AG10803 (cell line): ENCODE results near the gene LHX5.

Experiments used
- DNase-seq: peaks from one replicate; pipeline ENCODE4 v3.0.0; 2010; ENCODE audit warnings: low read depth
- H3K4me3 ChIP-seq: 2 replicates; pipeline ENCODE4 v1.5.1; 2011; ENCODE audit warnings: mild to moderate bottlenecking, low read length, control low read depth
- TF ChIP-seq, protein P1 (sequence below): conservative IDR thresholded peaks from 2 replicates; pipeline ENCODE4 v1.5.1; 2011; ENCODE audit warnings: mild to moderate bottlenecking, low read length, control low read depth, inconsistent platforms

The LHX5 gene

DNA sequence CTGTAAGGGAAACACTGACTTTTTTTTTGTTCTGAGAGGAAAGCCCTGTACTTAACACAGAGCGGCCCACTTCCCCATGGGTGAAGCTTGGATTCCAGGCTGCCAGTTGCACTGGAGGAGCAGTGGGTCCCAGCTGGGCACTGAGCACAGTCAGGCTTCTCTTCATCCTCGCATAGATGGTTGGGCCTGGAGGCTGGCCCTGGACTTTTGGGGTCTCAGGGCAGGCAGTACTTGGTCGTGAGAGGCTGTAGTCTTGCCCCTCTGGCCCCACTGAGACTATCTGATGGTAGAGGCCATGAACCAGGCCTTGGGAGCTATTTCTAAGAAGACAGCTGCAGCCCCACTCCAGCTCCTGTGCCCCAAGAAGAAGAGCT lies 6.2 kb upstream of the LHX5 start:
- TF ChIP-seq, protein P1, sequence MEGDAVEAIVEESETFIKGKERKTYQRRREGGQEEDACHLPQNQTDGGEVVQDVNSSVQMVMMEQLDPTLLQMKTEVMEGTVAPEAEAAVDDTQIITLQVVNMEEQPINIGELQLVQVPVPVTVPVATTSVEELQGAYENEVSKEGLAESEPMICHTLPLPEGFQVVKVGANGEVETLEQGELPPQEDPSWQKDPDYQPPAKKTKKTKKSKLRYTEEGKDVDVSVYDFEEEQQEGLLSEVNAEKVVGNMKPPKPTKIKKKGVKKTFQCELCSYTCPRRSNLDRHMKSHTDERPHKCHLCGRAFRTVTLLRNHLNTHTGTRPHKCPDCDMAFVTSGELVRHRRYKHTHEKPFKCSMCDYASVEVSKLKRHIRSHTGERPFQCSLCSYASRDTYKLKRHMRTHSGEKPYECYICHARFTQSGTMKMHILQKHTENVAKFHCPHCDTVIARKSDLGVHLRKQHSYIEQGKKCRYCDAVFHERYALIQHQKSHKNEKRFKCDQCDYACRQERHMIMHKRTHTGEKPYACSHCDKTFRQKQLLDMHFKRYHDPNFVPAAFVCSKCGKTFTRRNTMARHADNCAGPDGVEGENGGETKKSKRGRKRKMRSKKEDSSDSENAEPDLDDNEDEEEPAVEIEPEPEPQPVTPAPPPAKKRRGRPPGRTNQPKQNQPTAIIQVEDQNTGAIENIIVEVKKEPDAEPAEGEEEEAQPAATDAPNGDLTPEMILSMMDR = no peak
- H3K4me3 ChIP-seq = no peak overlapping the region
- DNase-seq = no peak

DNA sequence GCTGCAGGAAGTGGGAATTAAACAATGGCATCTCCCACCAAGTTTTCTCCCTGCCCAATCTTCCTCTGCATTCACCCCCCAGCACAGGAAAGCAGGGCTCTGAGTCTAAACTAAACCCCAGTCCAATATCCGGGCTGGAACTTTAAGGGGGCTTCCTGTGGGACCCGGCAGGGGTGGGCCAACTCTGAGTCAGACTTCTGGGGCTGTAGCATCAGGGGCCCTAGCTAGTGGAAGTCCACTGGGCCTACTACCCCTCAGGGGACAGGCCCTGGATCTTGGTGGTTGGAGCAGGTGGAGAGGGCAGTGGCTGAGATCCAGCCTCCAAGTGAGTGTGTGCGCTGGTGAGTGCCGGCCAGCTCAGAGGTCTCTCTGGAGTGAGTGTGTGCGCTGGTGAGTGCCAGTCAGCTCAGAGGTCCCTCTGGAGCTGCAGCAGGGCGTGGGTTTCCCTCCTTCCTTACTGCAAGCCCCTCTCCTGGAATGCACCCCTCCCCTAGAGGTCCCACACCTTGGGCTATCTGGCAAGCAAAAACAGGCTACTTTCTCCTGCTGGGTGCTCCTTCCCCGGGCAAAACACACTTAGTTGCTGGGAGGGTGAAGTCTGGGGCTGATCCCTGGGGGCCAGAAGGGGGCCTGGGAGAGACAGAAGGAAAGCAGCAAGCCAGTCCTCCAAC lies 5.6 kb upstream of the LHX5 start:
- TF ChIP-seq, protein P1 = no peak
- H3K4me3 ChIP-seq = no peak overlapping the region
- DNase-seq = no peak

DNA sequence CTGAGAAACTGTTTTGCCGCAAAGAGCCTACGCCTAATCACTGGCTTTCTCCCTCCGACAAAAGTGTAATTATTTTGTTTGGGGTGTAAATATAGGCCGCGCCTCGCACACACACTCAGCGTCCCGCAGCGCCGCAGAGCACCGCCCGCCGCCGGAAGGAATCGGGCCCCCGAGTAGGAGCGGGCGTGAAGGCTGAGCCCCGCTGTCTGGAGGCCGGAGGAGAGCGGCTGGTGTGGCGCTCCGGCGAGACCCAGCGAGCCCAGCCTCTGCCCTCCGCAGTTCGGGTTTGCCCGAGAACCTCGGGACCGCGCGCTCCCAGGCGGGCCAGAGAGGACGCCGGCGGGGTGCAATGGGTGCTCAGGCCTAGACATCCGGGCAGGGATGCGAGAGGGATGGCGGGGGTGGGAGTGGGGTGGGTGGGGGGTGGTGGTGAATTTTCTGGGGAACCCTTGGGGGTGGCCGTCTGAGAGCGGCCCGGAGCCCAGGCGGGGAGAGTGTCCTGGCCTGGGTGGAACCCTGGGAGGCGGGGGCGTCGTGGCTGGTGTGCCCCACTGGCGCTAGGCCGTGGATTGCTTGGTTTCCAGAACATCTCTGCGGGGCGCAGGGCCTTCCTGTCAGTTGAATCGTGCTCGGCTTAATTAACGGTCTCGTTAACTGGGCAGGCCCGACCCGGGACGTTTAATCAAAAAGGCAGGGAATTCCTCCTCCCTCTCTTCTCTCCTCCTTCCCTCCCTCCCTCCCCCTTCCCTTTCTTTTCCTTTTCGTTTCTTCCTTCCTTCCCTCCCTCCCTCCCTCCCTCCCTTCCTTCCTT lies 4.7 kb upstream of the LHX5 start:
- no peak overlapping the region for H3K4me3 ChIP-seq
- no peak for DNase-seq
- TF ChIP-seq, protein P1 = no peak

DNA sequence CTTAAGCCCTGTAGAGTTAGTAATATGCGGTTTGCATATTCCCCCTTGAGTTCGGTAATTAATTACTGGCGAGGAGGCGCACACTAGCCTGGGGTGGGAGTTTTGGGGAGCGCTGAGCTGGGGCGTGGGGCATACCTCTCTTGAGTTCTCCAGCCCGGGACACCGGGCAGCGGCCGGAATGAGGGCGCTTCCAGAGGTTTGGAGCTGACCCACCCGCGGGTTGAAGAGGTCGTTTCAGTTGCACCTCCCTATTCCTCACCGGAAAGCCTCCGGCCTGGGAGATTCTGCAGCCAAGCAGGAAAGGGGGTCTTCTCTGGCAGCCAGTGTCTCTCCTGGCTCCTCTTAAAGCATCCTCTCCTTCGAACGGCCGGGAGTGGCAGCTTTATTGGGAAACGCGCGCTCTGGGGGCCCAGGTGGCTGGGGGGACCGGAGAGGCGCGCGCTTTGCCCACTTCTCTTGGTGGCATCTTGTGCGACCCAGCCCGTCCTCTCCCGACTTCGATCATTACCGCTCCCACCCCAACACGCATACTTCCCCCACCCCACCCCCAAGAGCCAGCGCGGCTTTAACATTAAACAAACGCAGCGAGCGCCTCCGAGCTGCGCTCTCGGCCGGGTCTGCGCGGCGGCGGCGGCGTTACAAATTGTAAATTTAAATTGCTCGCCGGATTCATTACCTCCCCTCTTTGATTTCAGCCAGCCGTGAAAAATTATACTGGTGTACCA lies 3.9 kb upstream of the LHX5 start:
- H3K4me3 ChIP-seq = no peak overlapping the region
- no peak for DNase-seq
- TF ChIP-seq, protein P1 = no peak

DNA sequence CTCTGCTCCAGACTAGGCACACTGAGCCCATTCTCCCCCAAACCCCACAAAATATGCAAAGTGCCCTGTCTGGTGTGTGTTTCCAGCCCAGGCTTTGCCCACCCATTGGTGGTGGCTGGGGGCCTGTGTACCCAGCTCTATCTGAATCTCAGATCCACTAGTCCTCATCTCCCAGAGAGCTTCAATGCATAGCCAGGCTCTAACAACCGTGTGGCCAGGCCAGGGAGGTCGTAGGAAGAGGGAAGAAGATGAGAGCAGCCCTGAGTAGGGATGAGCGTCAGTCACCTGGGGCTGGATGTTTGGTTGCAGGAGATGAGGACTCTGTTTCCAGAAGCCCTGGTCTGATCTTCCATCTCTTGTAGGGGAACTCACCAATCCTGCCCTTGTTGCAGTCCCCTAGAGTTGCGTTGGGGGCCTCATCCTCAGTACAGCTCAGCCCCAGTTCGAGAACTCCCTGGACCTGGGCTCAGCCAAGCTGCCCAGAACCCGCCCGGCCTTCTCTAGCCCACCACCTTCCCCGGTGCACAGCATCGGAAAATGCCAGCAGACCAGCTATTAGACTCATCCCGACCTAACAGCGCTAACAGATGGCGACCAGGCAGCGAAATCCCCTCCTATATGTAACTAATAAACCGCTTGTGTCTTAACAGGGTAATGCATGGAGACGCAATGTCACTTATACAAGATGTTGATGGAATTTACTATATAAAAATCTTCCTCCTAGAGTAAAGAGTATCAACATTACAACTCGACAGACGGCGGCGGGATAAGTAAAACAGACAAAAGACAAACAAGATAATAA lies 3.2 kb upstream of the LHX5 start:
- H3K4me3 ChIP-seq = no peak overlapping the region
- TF ChIP-seq, protein P1 = no peak
- no peak for DNase-seq

DNA sequence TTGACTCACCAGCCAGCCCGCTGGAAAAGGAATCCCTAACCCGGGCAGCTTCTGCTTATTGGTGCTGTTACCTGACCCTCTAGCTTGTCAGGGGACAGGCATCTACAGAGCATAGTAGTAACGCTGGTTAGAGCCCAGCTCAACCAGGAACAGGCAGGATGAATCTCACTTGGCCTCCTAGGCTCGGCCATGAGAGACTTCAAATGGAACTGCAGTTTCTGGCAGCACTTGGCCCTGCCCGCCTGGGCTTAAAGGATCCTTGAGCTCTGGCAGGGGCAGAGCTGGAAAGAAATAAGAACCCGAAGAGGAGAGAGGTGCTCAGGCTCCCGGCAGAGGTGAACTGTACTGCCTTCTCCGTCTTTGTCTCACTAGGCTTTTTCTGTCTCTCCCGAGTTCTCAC lies 2.3 kb upstream of the LHX5 start:
- TF ChIP-seq, protein P1 = no peak
- DNase-seq = no peak
- H3K4me3 ChIP-seq = no peak overlapping the region
